HepG2 (cell line): ENCODE data around the gene TENM3.

Experiments
- CTCF ChIP-seq: sonication (generic); formaldehyde crosslinking; IDR thresholded peaks from 2 replicates; pipeline ENCODE4 v1.5.0; 2020; ENCODE audit warnings: mild to moderate bottlenecking, missing genetic modification reagents, moderate library complexity
- DMAP1 ChIP-seq: IDR thresholded peaks from 2 replicates; pipeline ENCODE4 v1.6.1; 2016
- ELK4 ChIP-seq: sonication (generic); formaldehyde crosslinking; IDR thresholded peaks from 2 replicates; pipeline ENCODE4 v1.9.0; 2021; ENCODE audit warnings: missing genetic modification reagents, borderline replicate concordance
- GTF2F1 ChIP-seq: fragments of 150-350 bp; IDR thresholded peaks from 2 replicates; pipeline ENCODE4 v1.6.1; 2014; ENCODE audit warnings: low read length
- HCFC1 ChIP-seq: fragments of 150-350 bp; IDR thresholded peaks from 2 replicates; pipeline ENCODE4 v1.6.1; 2014; ENCODE audit warnings: low read depth, low read length
- POLR2AphosphoS5 ChIP-seq: IDR thresholded peaks from 2 replicates; pipeline ENCODE4 v1.6.1; 2012; ENCODE audit warnings: low read depth, low read length
- ZBTB21 ChIP-seq: sonication (generic); formaldehyde crosslinking; IDR thresholded peaks from 2 replicates; pipeline ENCODE4 v1.4.0; 2020; ENCODE audit warnings: missing genetic modification reagents
- ZBTB42 ChIP-seq: sonication (generic); formaldehyde crosslinking; IDR thresholded peaks from 2 replicates; pipeline ENCODE4 v1.5.0; 2020; ENCODE audit warnings: mild to moderate bottlenecking, missing genetic modification reagents

GRCh38 chr4:182453830-182454229 is 210.6 kb downstream of the TENM3 start:
- TF ChIP-seq GTF2F1 (no peak), POLR2AphosphoS5 (no peak), DMAP1 (CRISPR knock-in tag) (no peak), ELK4 (CRISPR knock-in tag) (no peak), HCFC1 (no peak), ZBTB42 (CRISPR knock-in tag) (no peak), ZBTB21 (no peak), CTCF (CRISPR knock-in tag) (no peak)
